Keratinocyte (primary cell): ENCODE measurements around the gene EXOC3.

Experiments used
- CTCF ChIP-seq, 3 experiments: IDR thresholded peaks in 1 of 3; conservative IDR thresholded peaks in 1 of 3; optimal IDR thresholded peaks in 1 of 3; 2 replicates in 2 of 3; 3 replicates in 1 of 3; pipeline versions ENCODE3 to v1.5.1; 2011; ENCODE audit warnings: low read length in 3 of 3, mild to moderate bottlenecking in 3 of 3, moderate library complexity in 2 of 3, control low read depth in 1 of 3, inconsistent platforms in 1 of 3; ENCODE audit not compliant: insufficient read depth in 2 of 3; ENCODE audit errors: extremely low read depth in 1 of 3
- EZH2 ChIP-seq: IDR thresholded peaks from one replicate; pipeline ENCODE4 v1.6.1; 2012; ENCODE audit warnings: inconsistent platforms, mild to moderate bottlenecking, low read length, moderate library complexity

- TF ChIP-seq CTCF (optimal IDR thresholded peaks at IDR 0.05 in 1 of 3, IDR thresholded peaks at IDR 0.05 in 1 of 3, conservative IDR thresholded peaks at IDR 0.05 in 1 of 3; ENCODE audit: extremely low read depth in 1 of 3, insufficient read depth in 2 of 3, low read length in 3 of 3) (no peak), EZH2 (no peak)
Observed at GRCh38 chr5:444226-444625, 1.2 kb downstream of the EXOC3 start.
